SK-N-DZ (cell line): ENCODE results near the gene LAMTOR2.
"Not testable (repeated sequence)": the region's sequence is repeated elsewhere in the genome, so short reads cannot be mapped to it uniquely, and the experiment has no call there.

Source experiments
- DNase-seq: peaks from one replicate; pipeline ENCODE4 v3.0.0-alpha.2; 2015; ENCODE audit warnings: low spot score

The LAMTOR2 gene

DNA sequence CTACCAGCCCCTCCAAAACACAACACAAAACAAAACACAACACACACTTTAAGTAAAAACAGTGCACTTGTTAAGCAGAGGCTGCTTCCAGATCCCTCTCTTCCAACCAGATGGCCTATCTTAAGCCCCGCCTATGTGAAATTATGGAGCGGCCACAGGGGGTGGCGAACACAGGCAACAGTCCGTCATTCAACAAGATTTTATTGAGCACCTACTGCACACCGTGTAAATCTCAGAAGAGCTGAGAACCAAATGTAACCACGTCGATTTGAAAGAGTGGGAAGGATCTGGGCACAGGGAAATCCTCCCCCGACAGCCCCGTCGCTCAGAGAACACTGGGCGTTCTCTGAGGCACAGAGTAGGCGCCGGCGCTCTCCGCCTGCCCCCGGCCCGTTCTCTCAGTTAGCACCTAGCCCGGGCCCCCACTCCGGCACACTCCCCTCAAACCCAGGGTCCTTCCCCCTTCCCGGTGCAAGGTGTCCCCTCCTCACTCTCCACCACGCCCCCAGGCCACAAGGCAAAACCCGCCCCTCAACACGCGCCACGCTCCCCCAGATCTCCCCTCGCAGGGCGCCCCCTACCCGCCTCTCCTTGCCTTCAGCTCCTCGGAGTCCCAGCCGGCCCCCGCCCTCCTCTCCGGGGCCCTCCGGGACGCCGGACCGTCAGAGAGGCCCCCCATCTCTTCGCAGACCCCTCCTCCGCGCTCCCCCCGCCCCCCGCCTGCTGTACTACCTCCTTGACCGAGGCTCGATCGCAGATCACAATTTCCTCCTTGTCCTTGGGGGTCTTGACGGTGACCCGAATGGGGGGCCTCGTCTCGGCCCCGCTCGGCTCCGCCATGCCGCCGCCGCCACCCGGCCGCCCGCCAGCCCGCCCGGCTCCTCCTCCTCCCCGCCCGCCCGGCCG is 1.5 kb upstream of the LAMTOR2 start:
- DNase-seq: peak; percentile 85

DNA sequence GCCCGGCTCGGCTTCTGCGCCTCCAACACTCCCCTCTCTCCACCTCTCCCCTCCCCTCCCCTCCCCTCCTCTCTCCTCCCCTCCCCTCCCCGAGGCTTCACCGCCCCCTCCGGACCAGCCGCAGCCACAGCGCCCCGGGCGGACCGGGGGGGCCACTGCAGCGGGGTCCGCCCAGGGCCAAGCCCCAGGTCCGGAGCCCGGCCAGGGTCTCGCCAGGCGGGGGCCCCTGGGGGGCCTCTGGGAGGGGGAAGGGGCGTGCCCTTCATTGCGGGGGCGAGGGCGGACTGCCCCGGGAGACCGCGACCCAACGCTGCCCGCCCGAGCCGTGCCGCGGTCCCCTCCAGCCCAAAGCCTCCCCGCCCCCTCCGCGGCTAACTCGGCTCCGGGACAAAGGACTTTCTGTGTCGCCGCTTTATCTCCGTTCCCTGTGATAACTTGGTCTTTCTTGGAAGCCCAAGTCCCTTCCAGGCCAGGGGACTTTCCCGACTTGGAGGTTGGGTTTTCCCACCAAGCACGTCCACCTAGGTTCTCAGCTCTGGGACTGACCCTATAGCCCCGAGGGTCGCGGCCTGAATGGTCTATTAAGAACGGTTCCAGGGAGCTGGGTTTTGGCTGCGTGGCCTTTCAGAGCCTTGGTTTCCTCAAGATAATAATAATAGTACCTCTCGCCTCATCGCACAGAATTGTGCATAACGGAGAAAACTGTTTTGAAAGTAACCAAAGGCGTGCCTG is 648 bp upstream of the LAMTOR2 start, which contains the start of gene UBQLN4:
Gene UBQLN4, minus strand, starts transcription at position 31 of the 732 bp plus-strand sequence. CDS start 97 bp downstream, outside the sequence.
- DNase-seq: peak; percentile 89

DNA sequence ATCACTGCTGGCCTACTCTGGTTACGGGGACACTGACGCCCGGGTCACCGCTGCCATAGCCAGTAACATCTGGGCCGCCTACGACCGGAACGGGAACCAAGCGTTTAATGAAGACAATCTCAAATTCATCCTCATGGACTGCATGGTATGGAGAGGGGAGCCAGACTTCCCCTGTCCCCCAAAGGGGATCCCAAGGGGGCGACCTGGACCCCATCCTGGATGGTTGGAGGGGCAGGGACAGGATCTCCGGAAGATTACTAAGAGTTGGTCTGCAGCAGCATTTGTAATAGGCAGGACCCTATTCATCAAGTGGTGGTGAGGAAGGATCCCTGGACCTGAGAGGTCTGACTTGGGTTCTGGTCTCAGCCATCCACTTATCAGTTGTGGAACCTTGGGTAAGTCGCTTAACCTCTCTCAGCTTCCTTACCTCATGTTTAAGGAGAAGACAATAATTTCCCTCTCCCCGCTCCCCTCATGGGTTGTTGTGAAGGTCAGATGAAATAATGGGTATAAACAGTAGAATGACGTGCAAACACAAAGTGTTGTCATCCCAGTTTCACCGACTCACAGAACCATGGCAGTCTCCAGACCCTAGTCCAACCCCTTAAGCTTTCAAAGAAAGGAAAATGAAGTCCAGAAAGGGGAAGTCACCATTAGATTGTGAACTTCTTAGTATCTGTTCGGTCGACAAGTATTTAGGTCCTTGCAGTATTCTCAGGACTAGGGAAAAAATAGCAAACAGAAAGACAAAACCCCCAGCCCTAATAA is 883 bp downstream of the LAMTOR2 start:
- DNase-seq: no peak

DNA sequence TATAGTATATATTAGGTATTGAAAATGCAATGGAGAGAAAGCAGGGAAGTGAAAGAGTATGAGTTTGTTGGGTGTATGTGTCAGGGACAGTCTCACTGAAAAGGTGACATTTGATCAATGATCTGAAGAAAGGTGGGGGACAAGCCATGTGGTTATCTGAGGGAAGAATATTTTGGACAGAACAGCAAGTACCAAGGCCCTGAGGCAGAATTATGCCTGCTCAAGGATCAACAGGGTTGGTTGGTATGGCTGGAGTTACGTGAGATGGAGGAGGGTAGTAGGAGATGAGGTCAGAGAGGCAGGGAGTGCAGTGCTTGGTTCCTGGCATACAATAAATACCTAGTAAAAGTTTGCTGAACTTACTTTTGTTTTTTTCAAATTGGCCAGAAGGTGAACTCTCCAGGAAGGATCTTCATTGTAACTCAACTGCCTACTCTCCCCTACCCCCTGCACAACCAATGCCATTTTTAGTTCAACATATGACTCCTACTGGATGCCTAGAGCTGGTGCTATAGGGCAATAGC is 1.8 kb downstream of the LAMTOR2 start:
- DNase-seq: no peak

DNA sequence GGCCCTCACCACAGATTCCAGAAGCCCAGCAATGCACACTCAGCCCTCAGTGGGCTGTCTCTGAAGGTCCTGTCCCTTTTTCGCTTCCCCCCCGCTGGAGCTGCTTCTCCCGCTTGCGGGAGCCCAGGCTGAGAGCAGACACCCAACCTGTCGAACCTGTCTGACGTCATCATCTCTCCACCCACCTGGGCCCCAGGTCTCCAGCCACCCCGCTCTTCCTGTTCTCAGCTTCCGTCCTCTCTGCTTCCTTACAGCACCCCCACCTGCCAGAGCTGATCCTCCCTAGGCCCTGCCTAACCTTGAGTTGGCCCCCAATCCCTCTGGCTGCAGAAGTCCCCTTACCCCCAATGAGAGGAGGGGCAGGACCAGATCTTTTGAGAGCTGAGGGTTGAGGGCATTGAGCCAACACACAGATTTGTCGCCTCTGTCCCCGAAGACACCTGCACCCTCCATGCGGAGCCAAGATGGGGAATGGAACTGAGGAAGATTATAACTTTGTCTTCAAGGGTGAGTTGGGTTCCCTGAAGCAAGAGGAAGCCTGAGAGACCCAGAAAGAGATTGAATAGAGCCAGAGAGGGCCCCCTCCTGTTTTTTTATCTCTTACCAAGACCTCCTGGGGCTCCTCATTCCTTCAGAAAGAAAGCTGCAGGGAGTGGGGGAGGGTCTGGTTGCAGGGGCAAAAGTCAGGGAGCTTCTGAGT is 6.5 kb downstream of the LAMTOR2 start, which contains the start of gene RAB25:
Gene RAB25, plus strand, starts transcription at position 224 of the 700 bp plus-strand sequence. Its CDS starts 241 bp downstream, at position 465.
- DNase-seq: no peak

DNA sequence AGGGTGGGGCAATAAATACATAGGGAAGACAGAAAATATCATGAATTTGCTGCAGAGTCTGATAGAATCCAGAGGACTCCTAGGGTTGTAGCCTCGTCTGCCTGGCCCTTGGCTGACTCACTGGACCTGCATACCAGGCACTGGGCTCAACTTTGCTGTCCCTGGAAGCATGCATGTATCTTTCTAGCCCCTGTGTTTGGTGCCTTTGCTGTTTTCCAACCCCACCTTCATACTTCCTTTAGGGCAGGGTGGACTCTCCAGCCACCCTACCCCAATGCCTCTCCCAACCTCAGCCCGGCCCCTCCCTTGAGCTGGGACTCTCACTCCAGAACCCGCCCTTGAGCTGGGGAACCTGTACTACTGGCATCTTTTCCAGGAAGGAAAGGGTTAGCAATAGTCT is 7.6 kb downstream of the LAMTOR2 start:
- DNase-seq: no peak

DNA sequence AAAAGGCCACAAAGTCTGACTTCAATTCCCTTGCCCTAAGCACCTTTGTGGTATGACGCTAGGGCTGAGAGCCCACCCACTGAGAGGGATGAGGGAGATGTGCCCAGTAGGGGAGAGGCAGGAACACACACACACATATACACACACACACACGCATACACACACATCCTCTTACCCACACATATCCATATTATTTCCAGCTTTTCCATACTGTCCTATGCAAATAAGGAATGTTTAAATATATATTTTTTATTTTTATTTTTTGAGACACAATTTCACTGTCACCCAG is 9.4 kb downstream of the LAMTOR2 start:
- DNase-seq: no peak

DNA sequence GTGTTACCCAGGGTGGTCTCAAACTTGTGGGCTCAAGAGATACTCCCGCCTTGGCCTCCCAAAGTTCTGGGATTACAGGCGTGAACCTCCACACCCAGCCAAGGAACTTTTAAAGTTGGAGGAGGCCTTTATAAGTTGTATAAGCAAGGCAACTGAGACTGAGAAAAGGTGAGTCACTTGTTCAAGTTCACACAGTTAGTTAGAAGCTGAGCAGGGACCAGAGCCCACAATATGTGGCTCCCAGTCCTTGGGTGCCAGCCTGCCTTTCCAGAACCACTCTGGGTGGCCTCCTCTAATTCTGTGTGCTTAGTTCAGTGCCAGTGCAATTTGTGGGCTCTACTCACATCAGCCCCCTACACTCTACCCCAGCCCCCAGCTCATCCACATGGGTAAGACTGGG is 10.0 kb downstream of the LAMTOR2 start:
- DNase-seq: no peak

DNA sequence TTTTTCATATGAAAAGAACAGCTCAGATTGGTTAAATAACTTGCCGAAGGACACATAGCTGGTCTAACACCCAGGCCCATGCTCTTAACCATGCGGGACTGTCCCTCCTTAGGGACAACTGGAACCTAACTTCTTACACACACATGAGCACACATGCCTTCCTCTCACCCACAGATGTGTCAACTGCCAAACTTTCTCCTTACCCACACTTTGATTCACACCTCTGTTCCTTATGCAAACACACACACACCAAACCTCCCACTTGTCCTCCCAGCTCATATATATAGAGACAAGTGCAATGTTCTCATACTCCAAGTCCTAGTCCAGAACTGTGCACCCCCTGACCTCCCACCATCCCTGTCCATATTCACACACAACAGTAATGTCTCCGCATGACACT is 10.6 kb downstream of the LAMTOR2 start:
- no peak for DNase-seq

DNA sequence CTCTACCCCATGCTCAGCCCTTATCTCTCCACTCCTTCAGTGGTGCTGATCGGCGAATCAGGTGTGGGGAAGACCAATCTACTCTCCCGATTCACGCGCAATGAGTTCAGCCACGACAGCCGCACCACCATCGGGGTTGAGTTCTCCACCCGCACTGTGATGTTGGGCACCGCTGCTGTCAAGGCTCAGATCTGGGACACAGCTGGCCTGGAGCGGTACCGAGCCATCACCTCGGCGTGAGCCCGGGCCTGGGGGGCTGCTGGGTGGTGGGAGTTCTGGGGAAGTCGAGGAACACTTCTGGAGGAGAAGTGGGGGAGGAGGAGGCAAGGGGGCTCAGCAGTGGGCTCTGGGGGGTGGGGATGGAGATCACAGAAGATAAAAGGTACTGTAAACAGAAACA is 11.3 kb downstream of the LAMTOR2 start:
- DNase-seq: no peak

DNA sequence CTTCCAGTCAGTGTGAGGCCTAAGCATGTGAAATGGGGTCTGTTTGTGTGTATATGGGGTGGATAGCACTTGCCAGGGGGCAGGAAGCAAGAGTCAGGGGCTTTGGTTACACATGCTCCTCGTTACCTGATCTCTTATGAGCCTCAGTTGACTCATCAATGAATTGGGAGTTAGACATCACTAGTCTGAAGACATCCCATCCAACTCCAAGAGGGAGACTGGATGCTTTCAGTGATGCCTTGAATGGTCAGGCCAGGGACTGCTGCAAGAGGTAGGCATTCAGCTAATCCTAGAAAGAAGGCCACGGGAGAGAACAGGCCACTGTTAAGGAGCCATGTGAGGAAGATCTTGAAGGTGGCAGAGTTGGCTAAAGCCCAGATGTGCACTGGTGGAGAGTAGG is 12.7 kb downstream of the LAMTOR2 start:
- no peak for DNase-seq

DNA sequence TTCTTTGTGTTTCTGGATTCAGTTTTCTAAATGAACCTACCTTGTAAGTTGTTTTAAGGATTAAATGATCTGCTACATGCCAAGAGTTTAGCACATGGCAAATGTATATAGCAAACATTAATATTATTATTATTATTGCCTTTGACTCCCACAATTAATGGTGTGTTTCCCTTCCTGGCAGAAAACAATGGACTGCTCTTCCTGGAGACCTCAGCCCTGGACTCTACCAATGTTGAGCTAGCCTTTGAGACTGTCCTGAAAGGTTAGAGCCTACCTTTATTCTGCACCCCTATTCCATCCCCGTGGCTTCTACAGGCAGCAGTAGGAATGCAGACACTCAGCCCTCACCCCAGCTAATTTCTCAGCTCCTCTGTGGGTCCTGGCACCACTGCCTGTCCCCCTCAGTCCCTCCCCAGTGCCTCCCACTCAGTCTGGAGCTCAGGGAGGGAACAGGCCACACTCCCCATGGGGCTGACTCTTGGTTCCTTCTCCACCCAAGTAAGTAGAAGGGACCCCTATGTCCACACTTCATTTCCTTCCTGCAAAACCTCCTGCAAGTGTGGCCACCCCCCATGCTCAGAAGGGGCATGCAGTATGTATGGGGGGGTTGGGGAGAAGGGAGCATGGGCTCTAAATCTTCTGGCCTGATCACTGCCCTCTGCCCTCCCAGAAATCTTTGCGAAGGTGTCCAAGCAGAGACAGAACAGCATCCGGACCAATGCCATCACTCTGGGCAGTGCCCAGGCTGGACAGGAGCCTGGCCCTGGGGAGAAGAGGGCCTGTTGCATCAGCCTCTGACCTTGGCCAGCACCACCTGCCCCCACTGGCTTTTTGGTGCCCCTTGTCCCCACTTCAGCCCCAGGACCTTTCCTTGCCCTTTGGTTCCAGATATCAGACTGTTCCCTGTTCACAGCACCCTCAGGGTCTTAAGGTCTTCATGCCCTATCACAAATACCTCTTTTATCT is 15.2 kb downstream of the LAMTOR2 start:
- DNase-seq: no peak

DNA sequence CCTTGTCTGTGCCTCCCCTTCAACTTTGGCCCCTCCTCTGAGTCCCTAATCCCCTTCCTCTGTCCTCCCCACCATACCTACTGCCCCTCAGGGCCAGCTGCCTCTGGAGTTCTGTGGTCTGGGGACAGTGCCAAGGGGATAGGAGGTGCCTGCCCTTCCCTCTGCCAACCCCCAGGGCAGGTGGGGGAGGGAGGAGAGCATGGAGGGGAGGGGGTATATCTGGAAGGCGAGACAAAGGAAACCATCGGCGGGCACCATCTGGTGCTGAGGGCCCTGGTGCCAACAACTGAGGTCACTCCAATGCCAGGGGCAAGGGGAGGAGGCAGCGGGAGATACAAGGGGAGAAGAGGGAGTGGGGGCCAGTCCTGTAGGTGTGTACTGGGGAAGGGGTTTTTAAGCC is 16.0 kb downstream of the LAMTOR2 start:
- no peak for DNase-seq

DNA sequence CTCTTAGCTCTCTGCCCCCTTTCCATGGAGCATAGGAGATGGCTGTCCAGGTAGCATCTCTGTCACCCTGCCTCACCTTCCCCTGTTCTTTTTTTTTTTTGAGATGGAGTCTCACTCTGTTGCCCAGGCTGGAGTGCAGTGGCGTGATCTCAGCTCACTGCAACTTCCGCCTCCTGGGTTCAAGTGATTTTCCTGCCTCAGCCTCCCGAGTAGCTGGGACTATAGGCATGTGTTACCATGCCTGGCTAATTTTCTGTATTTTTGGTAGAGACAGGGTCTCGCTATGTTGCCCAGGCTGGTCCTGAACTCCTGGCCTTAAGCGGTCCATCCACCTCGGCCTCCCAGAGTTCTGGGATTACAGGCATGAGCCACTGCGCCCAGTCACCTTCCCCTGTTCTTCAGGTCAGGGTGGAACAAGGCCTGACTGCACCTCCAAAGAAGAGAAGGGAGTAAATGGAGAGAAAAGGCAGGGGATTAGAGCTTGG is 16.8 kb downstream of the LAMTOR2 start:
- DNase-seq: not testable (repeated sequence)

DNA sequence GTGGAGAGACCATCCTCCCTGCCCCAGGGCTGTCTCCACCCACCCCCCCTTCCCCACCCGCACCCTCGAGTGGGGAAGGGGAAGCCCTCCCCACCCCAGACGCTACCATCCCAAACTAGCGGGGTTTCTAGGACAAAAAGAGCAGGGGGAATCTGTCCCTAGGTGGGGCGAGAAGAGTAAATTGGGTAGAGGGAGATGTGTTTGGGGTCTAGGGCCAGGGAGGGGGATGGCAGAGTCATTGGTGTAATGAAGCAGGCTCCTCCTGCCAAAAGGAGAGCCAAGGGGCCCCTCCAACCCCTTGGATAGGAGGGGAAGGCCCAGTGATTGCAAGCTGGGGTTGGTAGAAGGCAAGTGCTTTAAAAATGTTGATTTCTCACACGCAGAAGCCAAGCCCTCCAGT is 17.7 kb downstream of the LAMTOR2 start:
- DNase-seq: no peak

DNA sequence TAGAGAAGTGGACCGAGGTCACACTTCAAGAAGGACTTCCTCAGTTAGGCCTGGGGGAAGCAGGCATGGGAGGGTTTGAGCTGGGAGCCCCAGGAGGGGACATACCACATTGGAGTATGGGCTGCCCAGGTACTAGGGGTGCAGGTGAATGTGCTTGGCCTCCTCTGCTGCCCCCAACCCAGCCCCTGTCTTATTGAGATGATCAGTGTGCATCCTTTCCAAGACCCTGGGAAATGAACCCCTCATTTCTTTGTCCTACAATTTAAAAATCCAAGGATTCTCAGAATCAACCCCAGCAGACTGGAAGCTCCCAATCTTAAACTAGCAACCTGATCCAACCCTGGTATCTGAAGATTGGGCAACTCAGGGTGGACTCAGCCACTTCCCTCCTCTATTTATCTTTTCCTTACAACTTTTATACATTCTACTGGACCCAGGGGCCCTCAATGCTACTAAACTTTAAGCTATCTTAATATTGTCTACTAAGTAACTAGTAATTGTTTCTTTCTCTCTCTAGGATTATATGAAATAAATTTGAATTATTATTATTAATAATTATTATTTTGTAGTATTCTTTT is 18.6 kb downstream of the LAMTOR2 start:
- DNase-seq: no peak

DNA sequence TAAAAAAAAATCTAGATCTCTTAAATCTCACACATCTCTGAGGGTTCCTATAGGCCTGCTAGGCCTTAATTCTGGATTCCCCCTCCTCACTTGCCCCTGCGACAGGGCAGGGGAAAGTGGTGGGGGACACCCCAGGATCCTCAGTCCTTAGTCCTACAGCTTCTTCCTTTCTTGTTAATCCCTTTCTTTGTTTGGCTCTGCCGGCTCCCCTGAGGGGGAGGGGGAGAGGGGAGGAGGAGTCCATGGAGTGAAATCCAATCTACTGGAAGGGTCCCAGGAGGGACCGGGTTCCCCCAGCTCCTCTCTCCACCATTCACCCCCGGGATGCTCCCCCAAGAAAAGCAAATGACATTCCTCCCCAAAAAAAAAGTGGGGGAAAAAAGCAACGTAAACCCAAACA is 19.2 kb downstream of the LAMTOR2 start:
- no peak for DNase-seq

DNA sequence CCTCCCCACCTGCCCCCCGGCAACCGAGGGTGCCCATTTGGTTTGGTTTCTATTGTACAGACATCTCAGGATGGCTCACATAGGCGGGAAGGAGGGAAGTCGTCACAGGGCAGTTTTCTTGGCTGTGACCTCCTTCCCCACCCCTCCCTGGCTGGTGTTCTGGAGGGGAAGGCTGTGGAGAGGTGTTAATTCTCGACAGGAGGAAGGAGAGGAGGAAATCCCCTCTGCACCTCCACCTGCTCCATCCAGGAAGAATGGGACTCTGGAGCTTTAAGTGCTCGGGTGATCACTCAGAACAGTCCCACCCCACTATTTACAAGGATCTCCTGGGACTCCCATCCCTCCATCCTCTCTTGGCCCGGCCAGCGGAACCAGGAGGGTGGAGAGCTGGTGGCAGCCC is 20.1 kb downstream of the LAMTOR2 start:
- DNase-seq: no peak

DNA sequence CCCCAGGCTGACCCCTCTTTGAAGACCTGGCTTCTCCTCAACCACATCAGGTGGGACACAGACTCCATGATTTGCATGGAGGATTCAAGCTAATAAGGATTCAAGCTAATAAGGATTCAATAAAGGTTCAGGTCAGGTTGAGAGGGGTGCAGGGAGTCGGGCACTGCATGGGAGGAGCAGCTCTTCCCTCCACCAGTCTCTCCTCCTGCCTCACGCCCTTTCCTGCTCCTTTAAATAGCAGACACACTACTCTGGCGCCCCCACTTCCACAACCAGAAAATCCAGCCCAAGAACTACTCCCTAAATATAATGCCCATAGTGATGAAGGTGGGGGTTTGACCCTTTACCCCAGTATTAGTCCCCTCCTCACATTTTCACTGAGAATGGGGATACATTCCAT is 20.6 kb downstream of the LAMTOR2 start:
- DNase-seq: no peak
